HG03354 (cell line): Measurements from ENCODE around the gene LRRTM1.

Experiments
- ATAC-seq: cut with Tn5 transposase; IDR thresholded peaks from one replicate; pipeline ENCODE4 v1.9.1; 2021; ENCODE audit warnings: mild to moderate bottlenecking; ENCODE audit not compliant: unreplicated experiment, poor library complexity, severe bottlenecking

Gene LRRTM1

GRCh38 chr2:80252294-80252986 is 52.1 kb downstream of the LRRTM1 start:
- ATAC-seq = no peak
